GM10266 (cell line): Measurements from ENCODE around the gene UBAC2.

Experiments
- DNase-seq: peaks from one replicate; pipeline ENCODE4 v3.0.0; 2012; ENCODE audit errors: extremely low spot score
- CTCF ChIP-seq: IDR thresholded peaks from 2 replicates; pipeline ENCODE4 v1.5.1; 2012; ENCODE audit warnings: mild to moderate bottlenecking, low read depth; ENCODE audit not compliant: control insufficient read depth, insufficient read depth; ENCODE audit errors: missing control alignments

UBAC2 gene

GRCh38 chr13:99353246-99353600 is 152.6 kb downstream of the UBAC2 start:
- no peak for TF ChIP-seq CTCF
- DNase-seq: no peak

- TF ChIP-seq CTCF: no peak
- no peak for DNase-seq
Measured at GRCh38 chr13:99353836-99354235, 153.2 kb downstream of the UBAC2 start.

- no peak for TF ChIP-seq CTCF
- DNase-seq: no peak
Measured at GRCh38 chr13:99354371-99354951, 153.8 kb downstream of the UBAC2 start.

GRCh38 chr13:99355267-99356011 is 154.8 kb downstream of the UBAC2 start:
- no peak for TF ChIP-seq CTCF
- DNase-seq: no peak

- TF ChIP-seq CTCF: no peak
- DNase-seq: no peak
Measured at GRCh38 chr13:99356012-99356261, 155.3 kb downstream of the UBAC2 start.

GRCh38 chr13:99356262-99357091 is 155.8 kb downstream of the UBAC2 start:
- no peak for TF ChIP-seq CTCF
- peak; percentile 69 for DNase-seq

GRCh38 chr13:99357131-99357596 is 156.5 kb downstream of the UBAC2 start:
- no peak for DNase-seq
- TF ChIP-seq CTCF: no peak
